GM12878 (cell line): ENCODE measurements around the gene OPN3. TPM values are rescaled to one million over a fixed set of nuclear protein-coding genes. Genes with fewer than 3 reads are reported as not detected.

Experiments used
- BMI1 ChIP-seq: fragments of 450-650 bp; IDR thresholded peaks from 2 replicates; pipeline ENCODE4 v1.6.1; 2016; ENCODE audit warnings: mild to moderate bottlenecking, moderate library complexity, borderline replicate concordance
- ETV6 ChIP-seq, 2 experiments: fragments of 450-650 bp in 1 of 2; IDR thresholded peaks in 1 of 2; conservative IDR thresholded peaks in 1 of 2; 2 replicates each; pipeline ENCODE4 v1.6.1; 2014; ENCODE audit warnings: antibody characterized with exemption in 1 of 2, borderline replicate concordance in 1 of 2, low read depth in 1 of 2, mild to moderate bottlenecking in 1 of 2, moderate library complexity in 1 of 2
- FOS ChIP-seq: IDR thresholded peaks from 3 replicates; pipeline ENCODE4 v1.6.1; 2011; ENCODE audit warnings: borderline replicate concordance; ENCODE audit not compliant: insufficient read length; ENCODE audit errors: extremely low read depth
- FOXK2 ChIP-seq: fragments of 450-650 bp; IDR thresholded peaks from 2 replicates; pipeline ENCODE4 v1.6.1; 2017; ENCODE audit warnings: mild to moderate bottlenecking, moderate library complexity
- KDM1A ChIP-seq: fragments of 200-600 bp; sonication (generic); IDR thresholded peaks from 2 replicates; pipeline ENCODE4 v1.6.1; 2016; ENCODE audit warnings: borderline replicate concordance
- KLF5 ChIP-seq: fragments of 450-650 bp; IDR thresholded peaks from 2 replicates; pipeline ENCODE4 v1.6.1; 2014; ENCODE audit warnings: mild to moderate bottlenecking; ENCODE audit not compliant: partially characterized antibody
- LARP7 ChIP-seq: fragments of 450-650 bp; IDR thresholded peaks from 2 replicates; pipeline ENCODE4 v1.6.1; 2017; ENCODE audit warnings: mild to moderate bottlenecking
- MEF2B ChIP-seq: fragments of 450-650 bp; IDR thresholded peaks from 2 replicates; pipeline ENCODE4 v1.6.1; 2018; ENCODE audit warnings: mild to moderate bottlenecking, moderate library complexity; ENCODE audit not compliant: partially characterized antibody, poor library complexity, severe bottlenecking
- NFXL1 ChIP-seq: fragments of 450-650 bp; IDR thresholded peaks from 2 replicates; pipeline ENCODE4 v1.6.1; 2017; ENCODE audit warnings: antibody characterized with exemption, mild to moderate bottlenecking, borderline replicate concordance
- PML ChIP-seq: IDR thresholded peaks from 2 replicates; pipeline ENCODE4 v1.6.1; 2012; ENCODE audit warnings: low read length, inconsistent platforms
- POLR2AphosphoS5 ChIP-seq: IDR thresholded peaks from 2 replicates; pipeline ENCODE4 v1.6.1; 2011; ENCODE audit warnings: mild to moderate bottlenecking, low read length, inconsistent platforms
- RELA ChIP-seq: fragments of 450-650 bp; IDR thresholded peaks from 2 replicates; pipeline ENCODE4 v1.8.0; 2014; ENCODE audit warnings: borderline replicate concordance; ENCODE audit not compliant: partially characterized antibody
- SMAD1 ChIP-seq: fragments of 450-650 bp; IDR thresholded peaks from 2 replicates; pipeline ENCODE4 v1.6.1; 2018; ENCODE audit warnings: mild to moderate bottlenecking, low read depth; ENCODE audit not compliant: partially characterized antibody
- SUZ12 ChIP-seq: fragments of 200-600 bp; sonication (generic); IDR thresholded peaks from one replicate; pipeline ENCODE4 v1.6.1; 2018; ENCODE audit warnings: antibody characterized with exemption, mild to moderate bottlenecking; ENCODE audit not compliant: unreplicated experiment
- TCF12 ChIP-seq: IDR thresholded peaks from 2 replicates; pipeline ENCODE4 v1.6.1; 2011; ENCODE audit warnings: low read depth, mild to moderate bottlenecking, low read length
- polyA plus RNA-seq, 11 experiments: library from polyadenylated mRNA; depleted of rRNA in 4 of 11; unstranded in 6 of 11; stranded (reverse) in 5 of 11; fragments of >200 nt; fragmentation: Nextera tagmentation in 4 of 11; fragmentation: Illumina TruSeq in 1 of 11; extraction: Ambion mirVana in 4 of 11; extraction: Trizol in 1 of 11; gene quantifications; 1 replicate in 1 of 11; 2 replicates in 10 of 11; pipeline versions ENCODE4 v1.2.1 to v1.2.3, GENCODE V29; 2011 to 2016; ENCODE audit warnings: inconsistent platforms in 2 of 11, missing spikeins in 2 of 11, low read depth in 1 of 11
- total RNA-seq, 4 experiments: library from RNA; depleted of rRNA in 3 of 4; stranded (reverse); fragments of >200 nt in 3 of 4; fragmentation: Illumina TruSeq in 1 of 4; extraction: Trizol in 1 of 4; gene quantifications; 2 replicates each; pipeline versions ENCODE4 v1.2.1 to v1.2.3, GENCODE V29; 2013 to 2021
- TF ChIP-seq, protein P1 (sequence below): IDR thresholded peaks from 2 replicates; pipeline ENCODE4 v1.6.1; 2011; ENCODE audit warnings: low read depth, mild to moderate bottlenecking, low read length, moderate library complexity, borderline replicate concordance; ENCODE audit errors: extremely low read depth
- TF ChIP-seq, protein P2 (sequence below): IDR thresholded peaks from 2 replicates; pipeline ENCODE4 v1.6.1; 2011; ENCODE audit warnings: low read depth, low read length, improper control_type of control experiment, borderline replicate concordance
- TF ChIP-seq, protein P3 (sequence below): IDR thresholded peaks from 2 replicates; pipeline ENCODE4 v1.6.1; 2012; ENCODE audit warnings: low read depth, low read length, improper control_type of control experiment
- TF ChIP-seq, protein P4 (sequence below): fragments of 450-650 bp; formaldehyde crosslinking; IDR thresholded peaks from 2 replicates; pipeline ENCODE4 v1.4.0; 2022; ENCODE audit warnings: mild to moderate bottlenecking, moderate library complexity
- TF ChIP-seq, protein P5 (sequence below): IDR thresholded peaks from 2 replicates; pipeline ENCODE4 v1.6.1; 2012; ENCODE audit warnings: low read length, inconsistent platforms
- TF ChIP-seq, protein P6 (sequence below): fragments of 450-650 bp; IDR thresholded peaks from 2 replicates; pipeline ENCODE4 v1.6.1; 2017; ENCODE audit warnings: mild to moderate bottlenecking

OPN3 gene
- total and polyA plus RNA-seq, 10 of the 15 experiments (the other 5 are each of a cell fraction or from before 2014, with no cell fraction given): 0.26 to 12.2 (median 7.4) TPM

DNA sequence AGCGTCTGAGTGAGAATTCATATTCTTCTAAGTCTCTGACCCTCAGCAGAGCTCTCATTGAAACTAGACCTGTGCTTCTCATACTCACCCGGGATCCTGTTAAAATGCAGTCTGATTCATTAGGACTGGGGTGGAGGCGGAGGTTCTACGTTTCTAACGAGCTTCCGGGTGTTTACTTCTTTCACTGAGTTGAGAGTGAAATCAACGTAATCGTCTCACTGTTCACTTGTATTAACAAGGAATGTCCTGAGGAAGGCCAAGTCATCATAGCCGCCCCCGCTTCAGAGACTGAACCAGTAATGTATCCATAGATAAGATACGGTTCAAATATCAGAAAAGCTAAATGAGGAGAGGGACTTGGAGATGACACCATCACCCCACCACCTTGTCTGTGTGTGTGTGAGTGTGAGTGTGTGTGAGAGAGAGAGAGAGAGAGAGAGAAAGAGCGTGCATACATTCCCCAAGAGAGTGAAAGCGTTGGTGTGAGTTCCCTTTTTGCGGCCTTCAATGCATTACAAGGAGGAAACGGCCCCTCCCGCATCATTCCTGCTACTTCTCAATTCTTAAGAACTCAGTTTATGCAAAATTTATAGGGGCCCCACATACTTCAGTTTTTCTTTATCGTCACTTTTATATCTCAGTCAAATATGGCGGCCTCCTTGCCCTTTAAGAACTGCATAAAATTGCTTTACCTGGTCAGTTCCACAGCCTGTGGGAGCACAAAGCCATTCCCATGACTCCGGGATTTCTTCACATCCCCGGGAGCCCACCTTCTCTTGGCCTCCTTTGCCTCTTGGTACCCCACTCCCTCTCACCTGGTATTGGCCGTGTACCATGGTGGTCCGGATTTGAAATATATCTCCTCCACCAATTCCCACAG lies 88.2 kb downstream of the OPN3 start (continued):
- TF ChIP-seq, protein P1, sequence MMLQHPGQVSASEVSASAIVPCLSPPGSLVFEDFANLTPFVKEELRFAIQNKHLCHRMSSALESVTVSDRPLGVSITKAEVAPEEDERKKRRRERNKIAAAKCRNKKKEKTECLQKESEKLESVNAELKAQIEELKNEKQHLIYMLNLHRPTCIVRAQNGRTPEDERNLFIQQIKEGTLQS: no peak
- TF ChIP-seq, protein P2, sequence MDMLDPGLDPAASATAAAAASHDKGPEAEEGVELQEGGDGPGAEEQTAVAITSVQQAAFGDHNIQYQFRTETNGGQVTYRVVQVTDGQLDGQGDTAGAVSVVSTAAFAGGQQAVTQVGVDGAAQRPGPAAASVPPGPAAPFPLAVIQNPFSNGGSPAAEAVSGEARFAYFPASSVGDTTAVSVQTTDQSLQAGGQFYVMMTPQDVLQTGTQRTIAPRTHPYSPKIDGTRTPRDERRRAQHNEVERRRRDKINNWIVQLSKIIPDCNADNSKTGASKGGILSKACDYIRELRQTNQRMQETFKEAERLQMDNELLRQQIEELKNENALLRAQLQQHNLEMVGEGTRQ: no peak
- TF ChIP-seq KDM1A (no peak), ETV6 (conservative IDR thresholded peaks at IDR 0.05 in 1 of 2, IDR thresholded peaks at IDR 0.05 in 1 of 2; ENCODE audit: borderline replicate concordance in 1 of 2, low read depth in 1 of 2) (peak in 1 of 2 experiments; percentile 85; a peak in 2 of 4 replicates), PML (0 out of 2 replicates have a peak, but pooled peaks have one; percentile 74), SMAD1 (no peak), SUZ12 (no peak), KLF5 (no peak), MEF2B (peak; percentile 95), POLR2AphosphoS5 (peak; percentile 48), NFXL1 (no peak), BMI1 (peak; percentile 52), LARP7 (no peak), FOXK2 (no peak), TCF12 (0 out of 2 replicates have a peak, but pooled peaks have one; percentile 30), FOS (no peak), RELA (no peak)
- TF ChIP-seq, protein P3, sequence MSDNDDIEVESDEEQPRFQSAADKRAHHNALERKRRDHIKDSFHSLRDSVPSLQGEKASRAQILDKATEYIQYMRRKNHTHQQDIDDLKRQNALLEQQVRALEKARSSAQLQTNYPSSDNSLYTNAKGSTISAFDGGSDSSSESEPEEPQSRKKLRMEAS: no peak
- TF ChIP-seq, protein P4, sequence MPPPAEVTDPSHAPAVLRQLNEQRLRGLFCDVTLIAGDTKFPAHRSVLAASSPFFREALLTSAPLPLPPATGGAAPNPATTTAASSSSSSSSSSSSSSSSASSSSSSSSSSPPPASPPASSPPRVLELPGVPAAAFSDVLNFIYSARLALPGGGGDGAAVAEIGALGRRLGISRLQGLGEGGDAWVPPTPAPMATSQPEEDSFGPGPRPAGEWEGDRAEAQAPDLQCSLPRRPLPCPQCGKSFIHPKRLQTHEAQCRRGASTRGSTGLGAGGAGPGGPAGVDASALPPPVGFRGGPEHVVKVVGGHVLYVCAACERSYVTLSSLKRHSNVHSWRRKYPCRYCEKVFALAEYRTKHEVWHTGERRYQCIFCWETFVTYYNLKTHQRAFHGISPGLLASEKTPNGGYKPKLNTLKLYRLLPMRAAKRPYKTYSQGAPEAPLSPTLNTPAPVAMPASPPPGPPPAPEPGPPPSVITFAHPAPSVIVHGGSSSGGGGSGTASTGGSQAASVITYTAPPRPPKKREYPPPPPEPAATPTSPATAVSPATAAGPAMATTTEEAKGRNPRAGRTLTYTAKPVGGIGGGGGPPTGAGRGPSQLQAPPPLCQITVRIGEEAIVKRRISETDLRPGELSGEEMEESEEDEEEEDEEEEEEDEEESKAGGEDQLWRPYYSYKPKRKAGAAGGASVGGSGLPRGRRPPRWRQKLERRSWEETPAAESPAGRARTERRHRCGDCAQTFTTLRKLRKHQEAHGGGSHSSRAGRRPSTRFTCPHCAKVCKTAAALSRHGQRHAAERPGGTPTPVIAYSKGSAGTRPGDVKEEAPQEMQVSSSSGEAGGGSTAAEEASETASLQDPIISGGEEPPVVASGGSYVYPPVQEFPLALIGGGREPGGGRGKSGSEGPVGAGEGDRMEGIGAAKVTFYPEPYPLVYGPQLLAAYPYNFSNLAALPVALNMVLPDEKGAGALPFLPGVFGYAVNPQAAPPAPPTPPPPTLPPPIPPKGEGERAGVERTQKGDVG (CRISPR knock-in tag): no peak
- TF ChIP-seq, protein P5, sequence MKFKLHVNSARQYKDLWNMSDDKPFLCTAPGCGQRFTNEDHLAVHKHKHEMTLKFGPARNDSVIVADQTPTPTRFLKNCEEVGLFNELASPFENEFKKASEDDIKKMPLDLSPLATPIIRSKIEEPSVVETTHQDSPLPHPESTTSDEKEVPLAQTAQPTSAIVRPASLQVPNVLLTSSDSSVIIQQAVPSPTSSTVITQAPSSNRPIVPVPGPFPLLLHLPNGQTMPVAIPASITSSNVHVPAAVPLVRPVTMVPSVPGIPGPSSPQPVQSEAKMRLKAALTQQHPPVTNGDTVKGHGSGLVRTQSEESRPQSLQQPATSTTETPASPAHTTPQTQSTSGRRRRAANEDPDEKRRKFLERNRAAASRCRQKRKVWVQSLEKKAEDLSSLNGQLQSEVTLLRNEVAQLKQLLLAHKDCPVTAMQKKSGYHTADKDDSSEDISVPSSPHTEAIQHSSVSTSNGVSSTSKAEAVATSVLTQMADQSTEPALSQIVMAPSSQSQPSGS: peak; percentile 83; the same call in 1 of the 2 replicates
- TF ChIP-seq, protein P6, sequence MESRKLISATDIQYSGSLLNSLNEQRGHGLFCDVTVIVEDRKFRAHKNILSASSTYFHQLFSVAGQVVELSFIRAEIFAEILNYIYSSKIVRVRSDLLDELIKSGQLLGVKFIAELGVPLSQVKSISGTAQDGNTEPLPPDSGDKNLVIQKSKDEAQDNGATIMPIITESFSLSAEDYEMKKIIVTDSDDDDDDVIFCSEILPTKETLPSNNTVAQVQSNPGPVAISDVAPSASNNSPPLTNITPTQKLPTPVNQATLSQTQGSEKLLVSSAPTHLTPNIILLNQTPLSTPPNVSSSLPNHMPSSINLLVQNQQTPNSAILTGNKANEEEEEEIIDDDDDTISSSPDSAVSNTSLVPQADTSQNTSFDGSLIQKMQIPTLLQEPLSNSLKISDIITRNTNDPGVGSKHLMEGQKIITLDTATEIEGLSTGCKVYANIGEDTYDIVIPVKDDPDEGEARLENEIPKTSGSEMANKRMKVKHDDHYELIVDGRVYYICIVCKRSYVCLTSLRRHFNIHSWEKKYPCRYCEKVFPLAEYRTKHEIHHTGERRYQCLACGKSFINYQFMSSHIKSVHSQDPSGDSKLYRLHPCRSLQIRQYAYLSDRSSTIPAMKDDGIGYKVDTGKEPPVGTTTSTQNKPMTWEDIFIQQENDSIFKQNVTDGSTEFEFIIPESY: no peak
